NCI-H1930 (cell line): ENCODE data around the gene KPNA6.
A peak's percentile ranks its signal among the peaks of the same experiment; 100 is the strongest.
"Not testable (repeated sequence)": the region's sequence is repeated elsewhere in the genome, so short reads cannot be mapped to it uniquely, and the experiment has no call there.

ENCODE experiments used
- DNase-seq, 2 experiments: peaks; one replicate each; lab custom pipeline; 2025; lab: John Stamatoyannopoulos, UW

KPNA6 gene

DNA sequence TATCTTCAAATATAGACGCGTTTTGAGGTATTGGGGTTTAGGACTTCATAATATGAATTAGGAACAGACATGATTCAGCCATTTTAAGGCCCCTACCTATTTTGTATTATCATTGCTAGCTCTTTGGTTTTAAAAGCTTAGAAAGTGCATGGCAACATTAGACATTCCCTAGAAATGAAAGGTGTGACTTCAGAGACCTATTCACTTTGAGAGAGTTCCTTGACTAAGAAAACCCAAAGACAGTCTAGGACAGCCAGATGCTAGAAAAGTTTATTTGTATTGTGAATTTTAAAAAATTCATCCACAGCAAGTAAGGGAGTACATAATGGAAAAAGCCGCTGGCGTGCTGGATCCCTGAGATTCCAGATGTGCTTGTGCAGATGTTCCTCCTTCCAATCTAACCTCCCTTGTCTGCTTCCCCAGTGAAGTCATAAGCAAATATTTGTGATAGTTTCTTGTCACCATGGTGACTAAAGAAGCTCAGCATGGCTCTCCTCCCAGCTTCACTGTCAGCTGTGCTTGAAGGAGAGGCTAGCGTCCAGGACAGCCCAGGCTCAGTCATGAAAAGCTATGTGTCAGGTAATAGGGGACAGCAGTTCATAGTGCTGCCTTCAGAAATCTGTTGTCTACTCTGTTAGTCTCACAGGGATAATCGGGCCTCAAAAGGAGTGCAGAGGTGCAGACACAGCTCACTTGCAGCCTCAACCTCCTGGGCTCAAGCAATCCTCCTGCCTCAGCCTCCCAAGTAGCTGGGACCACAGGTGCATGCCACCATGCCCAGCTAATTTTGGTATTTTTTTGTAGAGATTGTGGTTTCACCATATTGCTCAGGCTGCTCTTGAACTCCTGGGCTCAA lies 34.8 kb downstream of the KPNA6 start:
- peak in 1 of 2 experiments; percentile 28 for DNase-seq

DNA sequence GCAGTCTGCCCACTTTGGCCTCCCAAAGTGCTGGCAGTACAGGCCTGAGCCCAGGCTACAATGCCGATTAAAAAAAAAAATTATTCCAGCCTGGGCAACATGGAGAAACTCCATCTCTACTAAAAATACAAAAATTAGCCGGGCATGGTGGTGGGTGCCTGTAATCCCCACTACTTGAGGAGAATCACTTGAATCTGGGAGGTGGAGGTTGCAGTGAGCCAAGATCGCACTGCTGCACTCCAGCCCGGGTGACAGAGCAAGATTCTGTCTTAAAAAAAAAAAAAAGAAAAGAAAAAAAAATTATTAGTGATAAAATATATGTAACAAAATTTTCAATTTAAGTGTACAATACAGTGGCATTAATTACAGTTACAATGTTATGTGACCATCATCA lies 35.4 kb downstream of the KPNA6 start:
- not testable (repeated sequence) for DNase-seq

DNA sequence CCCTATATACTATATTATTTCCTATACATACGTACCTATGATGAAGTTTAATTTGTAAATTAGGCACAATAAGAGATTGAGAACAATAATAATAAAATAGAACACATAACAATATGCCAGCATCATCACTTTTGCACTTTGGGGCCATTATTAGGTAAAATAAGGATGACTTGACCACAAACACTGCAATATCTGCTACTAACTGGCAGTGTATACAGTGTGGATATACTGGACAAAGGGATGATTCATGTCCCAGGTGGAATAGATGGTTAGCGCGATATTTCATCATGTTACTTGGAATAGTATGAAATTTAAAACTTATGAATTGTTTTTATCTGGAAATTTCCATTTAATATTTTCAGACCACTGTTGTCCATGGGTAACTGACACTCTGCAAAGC lies 36.2 kb downstream of the KPNA6 start:
- DNase-seq, result no peak

DNA sequence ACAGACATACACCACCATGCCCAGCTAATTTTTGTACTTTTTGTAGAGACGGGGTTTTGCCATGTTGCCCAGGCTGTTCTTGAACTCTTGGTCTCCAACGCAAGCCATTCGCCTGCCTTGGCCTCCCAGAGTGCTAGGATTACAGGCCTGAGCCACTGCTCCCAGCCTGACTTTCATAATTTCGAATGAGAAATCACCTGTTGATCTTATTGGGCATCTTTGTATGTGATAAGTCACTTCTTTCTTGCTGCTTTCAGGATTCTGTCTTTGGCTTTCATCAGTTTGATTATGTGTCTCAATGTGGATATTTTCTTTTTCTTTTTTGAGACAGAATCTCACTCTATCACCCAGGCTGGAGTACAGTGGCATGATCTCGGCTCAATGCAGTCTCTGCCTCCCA lies 39.9 kb downstream of the KPNA6 start:
- not testable (repeated sequence) for DNase-seq

- no peak for DNase-seq
Observed at GRCh38 chr1:32150847-32151246, 43.0 kb downstream of the KPNA6 start.

- DNase-seq, result no peak
Observed at GRCh38 chr1:32151319-32151787, 43.5 kb downstream of the KPNA6 start.

DNA sequence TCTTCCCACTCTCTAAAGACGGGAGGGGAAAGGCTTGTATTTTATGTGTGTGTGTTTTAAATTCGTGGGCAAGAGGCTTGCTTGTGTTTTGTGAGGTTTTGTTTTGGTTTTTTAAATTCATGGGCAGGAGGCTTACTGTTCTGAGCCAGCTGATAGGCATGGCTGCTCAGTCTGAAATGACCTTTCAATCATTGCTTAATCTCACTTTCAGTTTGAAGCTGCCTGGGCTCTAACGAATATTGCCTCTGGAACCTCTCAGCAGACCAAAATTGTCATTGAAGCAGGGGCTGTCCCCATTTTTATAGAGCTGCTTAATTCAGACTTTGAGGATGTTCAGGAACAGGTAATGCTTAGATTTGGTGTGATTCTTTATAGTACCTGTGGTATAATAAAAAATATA lies 51.3 kb downstream of the KPNA6 start:
- DNase-seq, result no peak

- no peak for DNase-seq
Observed at GRCh38 chr1:32163405-32163804, 55.5 kb downstream of the KPNA6 start.

DNA sequence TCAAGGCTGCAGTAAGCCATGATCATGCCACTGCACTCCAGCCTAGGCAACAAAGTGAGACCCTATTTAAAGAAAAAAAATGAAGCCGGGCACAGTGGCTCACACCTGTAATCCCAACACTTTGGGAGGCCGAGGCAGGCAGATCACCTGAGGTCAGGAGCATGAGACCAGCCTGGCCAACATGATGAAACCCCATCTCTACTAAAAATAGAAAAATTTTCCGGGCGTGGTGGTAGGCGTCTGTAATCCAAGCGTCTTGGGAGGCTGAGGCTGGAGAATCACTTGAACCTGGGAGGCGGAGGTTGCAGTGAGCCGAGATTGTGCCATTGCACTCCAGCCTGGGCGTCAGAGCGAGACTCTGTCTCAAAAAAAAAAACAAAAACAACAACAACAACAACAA lies 57.8 kb downstream of the KPNA6 start:
- not testable (repeated sequence) for DNase-seq

- no peak for DNase-seq
Observed at GRCh38 chr1:32170991-32171390, 63.1 kb downstream of the KPNA6 start.

DNA sequence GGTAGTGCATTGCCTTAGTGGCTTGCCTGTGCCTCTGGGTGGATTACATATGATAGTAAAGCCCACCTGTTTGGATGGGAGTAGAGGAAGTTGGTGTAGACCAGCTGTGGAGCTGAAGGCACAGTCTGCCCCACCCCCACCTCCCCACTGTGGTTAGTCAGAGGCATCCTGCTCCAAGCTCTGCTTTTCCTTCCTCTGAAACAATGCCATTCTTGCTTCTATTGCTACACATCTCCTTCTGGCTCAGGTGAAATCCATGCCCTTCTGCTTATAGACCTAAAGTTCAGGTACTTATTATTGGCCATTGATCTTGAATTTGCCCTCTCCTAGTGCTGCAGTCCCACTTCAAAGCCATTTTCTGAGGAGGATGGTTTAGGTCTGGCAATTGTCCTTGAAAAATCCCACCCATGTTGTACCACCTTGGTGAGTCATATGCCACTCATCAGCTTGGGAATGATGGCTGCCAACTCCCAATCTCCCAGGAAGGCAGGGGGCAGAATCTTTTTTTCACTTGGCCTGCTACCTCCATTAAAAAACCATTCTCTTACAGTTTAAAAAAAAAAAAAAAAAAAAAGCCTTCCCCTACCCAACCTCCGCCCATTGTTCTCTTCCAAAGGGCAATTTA lies 64.9 kb downstream of the KPNA6 start:
- no peak for DNase-seq

- no peak for DNase-seq
Observed at GRCh38 chr1:32178380-32179192, 70.7 kb downstream of the KPNA6 start.

- DNase-seq, result peak; percentile 63 to 65
Observed at GRCh38 chr1:32179193-32179442, 71.3 kb downstream of the KPNA6 start.

DNA sequence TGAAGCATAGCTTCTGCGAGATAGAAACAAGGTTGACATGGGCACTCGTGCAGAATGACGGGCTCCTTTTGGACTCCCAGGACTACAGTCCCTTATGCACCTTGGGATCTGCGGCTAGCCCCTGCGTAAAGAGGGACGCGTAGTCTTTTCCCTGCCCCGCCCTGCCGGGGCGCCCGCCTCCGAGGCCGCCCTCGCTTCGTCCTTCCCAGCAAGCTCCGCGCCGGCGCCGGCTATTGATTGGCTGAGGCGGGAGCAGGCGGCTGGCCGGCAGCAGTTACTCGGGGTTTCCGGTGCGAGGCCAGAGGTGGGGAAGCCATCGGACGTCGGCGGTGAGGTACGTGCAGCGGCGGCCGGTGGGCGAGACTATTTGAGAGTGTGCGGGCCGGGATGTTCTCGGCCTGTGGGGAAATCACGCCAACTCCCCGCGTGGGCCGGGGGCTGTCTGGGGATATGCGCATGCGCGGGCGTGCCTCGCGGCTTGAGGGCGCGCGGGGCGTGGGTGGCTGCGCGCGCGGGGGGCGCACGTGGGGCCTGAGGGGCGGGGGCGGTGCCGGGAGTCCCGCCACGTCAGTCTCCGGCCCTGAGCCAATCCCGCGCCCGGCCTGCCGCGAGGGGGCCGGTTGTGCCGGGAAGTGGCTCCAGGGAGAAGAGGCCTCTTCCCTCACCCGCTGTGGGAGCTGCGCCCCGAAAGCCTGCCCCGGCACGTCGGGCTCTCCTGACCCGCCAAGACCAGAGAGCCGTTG lies 71.8 kb downstream of the KPNA6 start, which contains the start of gene TXLNA:
TXLNA (plus strand) TSS at position 233 of the 743 bp plus-strand sequence. CDS start 671 bp downstream, outside the sequence.
- DNase-seq, result peak; percentile 76 to 89

DNA sequence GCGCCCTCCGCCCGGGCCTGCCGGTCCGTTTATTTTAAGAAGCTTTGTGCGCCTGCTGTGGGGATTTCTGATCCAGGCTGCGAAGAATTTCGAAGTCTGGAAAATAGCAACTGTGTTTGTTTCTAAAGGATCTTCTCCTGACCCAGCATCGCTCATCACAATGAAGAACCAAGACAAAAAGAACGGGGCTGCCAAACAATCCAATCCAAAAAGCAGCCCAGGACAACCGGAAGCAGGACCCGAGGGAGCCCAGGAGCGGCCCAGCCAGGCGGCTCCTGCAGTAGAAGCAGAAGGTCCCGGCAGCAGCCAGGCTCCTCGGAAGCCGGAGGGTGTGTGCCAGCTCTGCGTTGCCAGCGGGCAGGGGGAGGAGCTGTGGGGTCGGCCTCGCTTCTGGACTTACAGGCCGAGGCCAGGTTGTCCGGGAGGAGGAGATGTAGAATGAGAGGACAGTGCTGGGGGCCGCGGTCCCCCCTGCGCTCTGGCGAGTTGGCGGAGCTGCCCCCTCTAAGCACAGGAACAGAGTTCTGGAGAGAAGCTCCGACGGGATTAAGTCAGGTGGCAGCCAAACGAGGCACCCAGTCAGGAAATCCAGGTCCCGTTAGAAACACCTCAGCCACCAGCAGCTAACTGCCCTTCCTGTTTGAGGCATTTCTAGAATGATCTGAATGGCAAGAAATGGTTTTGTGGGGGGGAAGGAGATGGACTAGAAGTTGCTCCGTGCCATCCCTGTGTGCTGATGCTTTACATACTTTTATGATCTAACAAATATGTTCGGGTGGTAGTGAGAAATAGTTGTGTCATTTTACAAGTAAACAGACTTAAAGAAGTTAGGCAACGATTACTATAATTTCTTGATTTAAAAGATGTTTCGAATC lies 72.6 kb downstream of the KPNA6 start:
- DNase-seq, result no peak

GRCh38 chr1:32181065-32181464 lies 73.2 kb downstream of the KPNA6 start:
- DNase-seq, result no peak

DNA sequence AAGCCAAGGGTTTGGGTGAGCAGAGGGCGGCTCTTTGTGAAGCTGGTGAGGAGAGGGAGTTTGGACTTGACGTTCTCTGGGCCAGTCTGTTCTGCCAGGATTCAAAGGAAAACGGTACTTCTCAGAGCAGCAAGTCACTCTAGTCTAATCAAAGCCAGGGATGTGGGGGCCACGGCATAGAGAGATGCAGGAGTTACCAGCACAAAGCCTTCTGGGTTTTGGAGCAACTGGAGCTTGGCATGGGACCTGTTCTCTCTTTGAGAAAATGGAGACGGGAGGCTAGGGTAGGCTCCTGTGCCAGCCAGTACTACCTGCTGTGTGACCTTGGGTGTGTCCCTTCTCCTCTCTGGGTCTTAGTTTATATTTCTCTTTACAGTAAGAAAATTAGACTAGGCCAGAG lies 73.7 kb downstream of the KPNA6 start:
- no peak for DNase-seq

- no peak for DNase-seq
Observed at GRCh38 chr1:32182060-32182459, 74.2 kb downstream of the KPNA6 start.

GRCh38 chr1:32184650-32185049 lies 76.8 kb downstream of the KPNA6 start:
- DNase-seq, result no peak

GRCh38 chr1:32186077-32186476 lies 78.2 kb downstream of the KPNA6 start:
- no peak for DNase-seq

DNA sequence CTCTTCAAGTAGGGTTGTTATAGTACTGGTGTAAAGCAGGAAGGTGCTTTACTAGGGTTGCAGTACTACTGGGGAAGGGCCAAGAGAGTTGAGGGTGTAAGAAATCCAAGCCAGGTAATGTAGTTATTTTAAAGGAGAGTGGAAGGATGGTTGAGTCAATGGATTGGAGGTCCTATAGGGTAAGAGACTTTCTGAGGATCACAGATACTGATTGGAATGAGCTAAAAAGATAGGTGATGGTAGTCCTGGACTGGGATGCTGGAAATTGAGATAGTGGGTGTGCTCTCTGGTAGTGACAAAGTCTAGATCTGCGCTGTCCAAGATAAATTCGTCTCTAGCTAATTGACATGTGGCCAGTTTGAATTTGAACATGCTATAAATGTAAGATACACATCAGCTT lies 78.6 kb downstream of the KPNA6 start:
- no peak for DNase-seq
